Measurements from ENCODE around the gene ETDC. TPM values are rescaled to one million over a fixed set of nuclear protein-coding genes. Genes with fewer than 3 reads are reported as not detected.

ETDC gene
- total RNA-seq, 2 donors from 2014 or later, result not detected

DNA sequence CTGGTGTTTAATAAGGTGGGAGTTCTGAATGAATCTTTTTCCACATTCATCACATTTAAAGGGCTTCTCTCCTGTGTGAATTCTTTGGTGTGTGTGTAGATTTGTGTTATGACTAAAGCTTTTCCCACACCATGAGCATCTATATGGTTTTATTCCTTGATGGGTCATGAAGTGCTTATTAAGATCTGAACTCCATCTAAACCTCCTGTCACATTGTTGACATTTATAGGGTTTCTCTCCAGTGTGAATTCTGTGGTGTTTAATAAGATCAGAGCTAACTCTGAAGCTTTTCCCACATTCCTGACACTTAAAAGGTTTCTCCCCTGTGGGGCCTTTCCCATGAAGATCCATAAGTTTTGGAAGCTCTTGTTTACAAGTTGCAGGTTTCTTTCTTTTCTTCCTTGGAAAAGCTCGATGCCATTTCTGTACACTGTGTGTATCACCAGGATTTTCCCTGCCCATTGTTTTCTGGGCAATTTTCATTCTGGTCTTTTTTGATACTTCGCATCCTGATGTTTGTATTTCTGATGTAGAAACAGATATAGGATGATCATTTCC is 21.9 kb upstream of the ETDC start:
- Histone ChIP-seq H3K4me1 (replicated peaks) (no peaks in the 10 kb centered on the region), H3K36me3 (no peaks in the 10 kb centered on the region), H3K27me3 (replicated peaks; ENCODE audit: insufficient read depth) (no peaks in the 10 kb centered on the region), H3K27ac (no peak overlapping the region), H3K4me3 (no peak overlapping the region), H3K9me3 (no peaks in the 10 kb centered on the region)
- intact Hi-C loops (cut with DNase I), result no loop called here
- WGBS, result 100% methylated on average over 2 of the region's 2 CpGs
- no peak for TF ChIP-seq POLR2A (IDR thresholded peaks at IDR 0.05)
- TF ChIP-seq, protein P1, sequence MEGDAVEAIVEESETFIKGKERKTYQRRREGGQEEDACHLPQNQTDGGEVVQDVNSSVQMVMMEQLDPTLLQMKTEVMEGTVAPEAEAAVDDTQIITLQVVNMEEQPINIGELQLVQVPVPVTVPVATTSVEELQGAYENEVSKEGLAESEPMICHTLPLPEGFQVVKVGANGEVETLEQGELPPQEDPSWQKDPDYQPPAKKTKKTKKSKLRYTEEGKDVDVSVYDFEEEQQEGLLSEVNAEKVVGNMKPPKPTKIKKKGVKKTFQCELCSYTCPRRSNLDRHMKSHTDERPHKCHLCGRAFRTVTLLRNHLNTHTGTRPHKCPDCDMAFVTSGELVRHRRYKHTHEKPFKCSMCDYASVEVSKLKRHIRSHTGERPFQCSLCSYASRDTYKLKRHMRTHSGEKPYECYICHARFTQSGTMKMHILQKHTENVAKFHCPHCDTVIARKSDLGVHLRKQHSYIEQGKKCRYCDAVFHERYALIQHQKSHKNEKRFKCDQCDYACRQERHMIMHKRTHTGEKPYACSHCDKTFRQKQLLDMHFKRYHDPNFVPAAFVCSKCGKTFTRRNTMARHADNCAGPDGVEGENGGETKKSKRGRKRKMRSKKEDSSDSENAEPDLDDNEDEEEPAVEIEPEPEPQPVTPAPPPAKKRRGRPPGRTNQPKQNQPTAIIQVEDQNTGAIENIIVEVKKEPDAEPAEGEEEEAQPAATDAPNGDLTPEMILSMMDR (IDR thresholded peaks at IDR 0.05), result no peak
- TF ChIP-seq POLR2AphosphoS5 (IDR thresholded peaks at IDR 0.05), result no peak
- DNase-seq (ENCODE audit: low spot score), result no peak

DNA sequence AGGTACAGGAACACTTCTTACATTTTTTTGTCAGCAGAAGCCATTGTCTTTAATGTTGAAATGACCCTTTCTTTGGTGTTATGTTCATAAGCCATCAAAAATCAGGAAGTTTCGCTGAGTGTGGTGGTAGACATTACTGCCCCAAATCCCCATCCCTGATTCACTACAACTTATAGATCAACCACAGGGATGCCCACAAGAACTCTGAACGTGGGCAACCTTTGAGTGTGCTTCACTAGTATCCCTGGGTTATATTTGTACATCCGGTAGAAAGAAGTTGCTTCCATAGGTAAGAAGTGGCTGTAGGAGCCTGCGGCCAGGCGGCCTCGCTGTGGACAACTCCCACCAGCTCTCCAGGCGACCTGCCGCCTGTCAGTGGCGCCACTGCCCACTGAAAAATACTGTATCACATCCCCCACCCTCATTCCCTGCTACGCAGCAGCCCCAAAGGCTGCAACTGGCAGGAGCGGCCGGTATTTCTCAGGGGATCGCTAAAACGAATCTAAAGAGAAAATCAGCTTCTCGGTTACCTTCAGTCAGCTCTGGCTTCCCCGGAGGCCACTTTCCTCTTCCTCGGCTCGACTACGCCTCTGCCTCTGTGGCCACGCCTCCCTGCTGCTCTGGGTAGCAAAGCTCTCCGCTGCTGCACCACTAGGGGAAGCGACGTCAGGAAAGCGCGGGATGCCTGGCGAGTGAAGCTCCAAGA is 13.9 kb upstream of the ETDC start:
- TF ChIP-seq POLR2AphosphoS5 (IDR thresholded peaks at IDR 0.05) (no peak), POLR2A (IDR thresholded peaks at IDR 0.05) (no peak)
- TF ChIP-seq, protein P1 (IDR thresholded peaks at IDR 0.05), result no peak
- intact Hi-C loops (cut with DNase I), result no loop called here
- no peak for DNase-seq (ENCODE audit: low spot score)
- no peak overlapping the region for H3K27ac ChIP-seq
- no peak overlapping the region for H3K4me3 ChIP-seq
- WGBS, result 30% methylated on average over 18 of the region's 26 CpGs
- H3K27me3 ChIP-seq (replicated peaks; ENCODE audit: insufficient read depth), result no peaks in the 10 kb centered on the region
- H3K4me1 ChIP-seq (replicated peaks), result no peaks in the 10 kb centered on the region
- H3K9me3 ChIP-seq, result no peaks in the 10 kb centered on the region
- no peaks in the 10 kb centered on the region for H3K36me3 ChIP-seq

DNA sequence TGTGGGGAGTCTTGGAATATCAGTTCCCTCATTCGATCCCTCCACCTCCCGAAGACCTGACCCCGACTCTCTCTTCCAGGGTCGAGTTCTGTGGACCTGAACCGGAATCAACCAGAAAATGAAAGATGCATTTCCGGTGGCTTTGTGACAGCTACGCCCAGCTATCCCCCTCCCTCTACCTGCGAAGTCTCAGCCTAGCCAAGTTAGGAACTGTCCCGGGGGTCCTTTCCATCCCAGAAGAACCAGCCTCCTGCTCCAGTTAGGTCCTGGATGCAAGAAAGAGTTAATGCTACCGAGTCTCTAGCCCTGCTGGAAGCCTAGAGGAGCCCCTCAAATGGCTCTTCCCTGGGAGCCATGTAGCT is 13.4 kb upstream of the ETDC start:
- no peaks in the 10 kb centered on the region for H3K36me3 ChIP-seq
- TF ChIP-seq POLR2A (IDR thresholded peaks at IDR 0.05) (no peak), POLR2AphosphoS5 (IDR thresholded peaks at IDR 0.05) (no peak)
- TF ChIP-seq, protein P1 (IDR thresholded peaks at IDR 0.05), result no peak
- WGBS, result 15% methylated on average over 10 of the region's 10 CpGs
- intact Hi-C loops (cut with DNase I), result no loop called here
- H3K27me3 ChIP-seq (replicated peaks; ENCODE audit: insufficient read depth), result no peaks in the 10 kb centered on the region
- no peak overlapping the region for H3K27ac ChIP-seq
- no peaks in the 10 kb centered on the region for H3K9me3 ChIP-seq
- no peak for DNase-seq (ENCODE audit: low spot score)
- no peaks in the 10 kb centered on the region for H3K4me1 ChIP-seq (replicated peaks)
- no peak overlapping the region for H3K4me3 ChIP-seq

DNA sequence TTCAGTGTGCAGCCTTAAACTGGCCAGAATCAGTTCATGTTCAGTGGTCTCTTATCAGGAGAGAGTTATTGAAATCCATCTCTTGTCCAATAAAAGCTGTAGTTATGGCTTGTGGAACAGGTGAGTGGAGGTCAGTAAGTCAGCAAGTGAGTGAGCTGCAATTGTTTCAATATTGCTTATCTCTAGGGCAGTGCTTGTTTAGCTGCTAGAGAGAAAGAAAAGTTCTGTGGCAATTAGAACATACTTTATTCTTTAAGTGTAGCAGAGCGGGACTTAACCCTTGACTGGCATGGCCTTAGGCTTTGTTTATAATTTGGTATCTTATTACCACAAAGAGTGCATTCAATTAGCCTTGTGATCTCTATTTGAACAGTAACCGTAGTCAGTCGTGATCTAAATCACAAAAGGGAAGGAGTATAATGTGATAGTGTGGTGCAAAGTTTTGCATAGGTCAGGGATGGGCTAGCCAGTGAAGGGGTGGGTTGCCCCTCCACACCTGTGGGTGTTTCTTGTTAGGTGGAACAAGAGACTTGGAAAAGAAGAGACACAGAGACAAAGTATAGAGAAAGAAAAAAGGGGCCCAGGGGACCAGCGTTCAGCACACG is 6.9 kb upstream of the ETDC start:
- no peak overlapping the region for H3K27ac ChIP-seq
- intact Hi-C loops (cut with DNase I), result no loop called here
- WGBS, result 34% methylated on average over 5 of the region's 5 CpGs
- H3K9me3 ChIP-seq, result no peaks in the 10 kb centered on the region
- no peak overlapping the region for H3K4me3 ChIP-seq
- H3K4me1 ChIP-seq (replicated peaks), result no peaks in the 10 kb centered on the region
- TF ChIP-seq POLR2A (IDR thresholded peaks at IDR 0.05), result no peak
- TF ChIP-seq, protein P1 (IDR thresholded peaks at IDR 0.05), result no peak
- no peak for TF ChIP-seq POLR2AphosphoS5 (IDR thresholded peaks at IDR 0.05)
- no peaks in the 10 kb centered on the region for H3K36me3 ChIP-seq
- no peaks in the 10 kb centered on the region for H3K27me3 ChIP-seq (replicated peaks; ENCODE audit: insufficient read depth)
- DNase-seq (ENCODE audit: low spot score), result no peak

DNA sequence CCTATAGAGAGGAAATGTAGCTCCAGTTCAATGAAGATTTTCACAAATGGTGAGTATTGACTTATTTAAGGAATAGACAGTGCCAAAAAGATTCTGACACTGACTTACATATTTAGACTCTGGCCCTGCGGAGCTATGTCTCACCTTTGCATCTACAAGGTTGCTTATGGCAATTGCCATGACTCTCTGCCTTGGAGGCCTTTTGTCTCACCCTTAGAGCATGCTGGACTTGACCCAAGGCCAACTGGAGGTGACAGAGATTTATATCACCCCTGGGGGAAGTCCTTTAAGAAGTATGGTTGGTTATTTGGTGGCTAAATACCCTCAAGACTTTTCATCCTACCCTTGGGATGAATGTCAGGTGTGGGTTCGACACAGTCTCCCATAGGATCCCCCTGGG is 4.5 kb upstream of the ETDC start:
- Histone ChIP-seq H3K9me3 (no peaks in the 10 kb centered on the region), H3K27ac (no peak overlapping the region), H3K36me3 (no peaks in the 10 kb centered on the region), H3K27me3 (replicated peaks; ENCODE audit: insufficient read depth) (no peaks in the 10 kb centered on the region), H3K4me1 (replicated peaks) (no peaks in the 10 kb centered on the region), H3K4me3 (no peak overlapping the region)
- whole genome bisulfite sequencing, result 95% methylated on average over 2 of the region's 2 CpGs
- TF ChIP-seq POLR2AphosphoS5 (IDR thresholded peaks at IDR 0.05) (no peak), POLR2A (IDR thresholded peaks at IDR 0.05) (no peak)
- TF ChIP-seq, protein P1 (IDR thresholded peaks at IDR 0.05), result no peak
- DNase-seq (ENCODE audit: low spot score), result no peak
- intact Hi-C loops (cut with DNase I), result no loop called here

Data from prostate gland (tissue), 2 donors.